Bronchial epithelial cell (primary cell): ENCODE results near the gene FKBP2. TPM values are rescaled to one million over a fixed set of nuclear protein-coding genes. Genes with fewer than 3 reads are reported as not detected.
A peak's percentile ranks its signal among the peaks of the same experiment; 100 is the strongest.
"Not testable (repeated sequence)": the region's sequence is repeated elsewhere in the genome, so short reads cannot be mapped to it uniquely, and the experiment has no call there.

Source experiments
- DNase-seq: peaks from one replicate; pipeline ENCODE4 v3.0.0-alpha.2; 2010; ENCODE audit warnings: low read depth
- FAIRE-seq: peaks from 2 replicates; lab custom pipeline; 2011; peaks lifted over from hg19 to GRCh38; lab: Jason Lieb, UNC
- H3K27me3 ChIP-seq: 2 replicates; pipeline ENCODE4 v1.5.1; 2011; ENCODE audit warnings: low read length; ENCODE audit not compliant: control insufficient read depth, insufficient read depth
- H3K36me3 ChIP-seq: 2 replicates; pipeline ENCODE4 v1.5.1; 2011; ENCODE audit warnings: low read length; ENCODE audit not compliant: control insufficient read depth, insufficient read depth
- H3K4me3 ChIP-seq: 2 replicates; pipeline ENCODE4 v1.5.1; 2011; ENCODE audit warnings: mild to moderate bottlenecking, low read depth, low read length, control low read depth
- total RNA-seq: library from RNA; depleted of rRNA; stranded (reverse); fragments of >200 nt; gene quantifications from 2 replicates; pipeline ENCODE4 v1.2.1, GENCODE V29; 2014
- TF ChIP-seq, protein P1 (sequence below): IDR thresholded peaks from 2 replicates; pipeline ENCODE4 v1.5.1; 2011; ENCODE audit warnings: mild to moderate bottlenecking, moderate library complexity, low read length, control low read depth, inconsistent platforms; ENCODE audit not compliant: insufficient read depth, severe bottlenecking

FKBP2 gene
- total RNA-seq, 1 donor from 2014 or later = 45.0 TPM

DNA sequence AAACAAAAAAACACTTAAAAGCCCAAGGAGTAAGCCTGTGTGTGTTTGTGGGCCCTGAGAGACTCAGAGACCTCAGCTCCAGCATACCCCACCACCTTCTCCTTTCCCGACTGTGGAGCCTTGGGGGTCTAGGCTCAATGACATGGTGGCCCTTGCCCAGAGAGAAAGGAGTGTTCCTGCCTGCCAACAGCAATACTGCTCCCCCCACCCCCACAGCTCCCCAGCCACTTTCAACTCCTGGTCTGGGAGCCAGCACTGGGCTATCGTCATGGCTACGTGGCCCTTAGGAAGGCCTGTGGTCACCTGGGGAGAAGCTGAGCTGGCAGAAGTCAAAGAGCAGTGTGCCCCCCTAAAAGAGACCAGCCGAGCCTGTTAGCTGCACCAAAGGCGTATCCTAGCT is 3.2 kb downstream of the FKBP2 start:
- H3K27me3 ChIP-seq = no peaks in the 10 kb centered on the region
- DNase-seq (no peak), FAIRE-seq (no peak)
- TF ChIP-seq, protein P1, sequence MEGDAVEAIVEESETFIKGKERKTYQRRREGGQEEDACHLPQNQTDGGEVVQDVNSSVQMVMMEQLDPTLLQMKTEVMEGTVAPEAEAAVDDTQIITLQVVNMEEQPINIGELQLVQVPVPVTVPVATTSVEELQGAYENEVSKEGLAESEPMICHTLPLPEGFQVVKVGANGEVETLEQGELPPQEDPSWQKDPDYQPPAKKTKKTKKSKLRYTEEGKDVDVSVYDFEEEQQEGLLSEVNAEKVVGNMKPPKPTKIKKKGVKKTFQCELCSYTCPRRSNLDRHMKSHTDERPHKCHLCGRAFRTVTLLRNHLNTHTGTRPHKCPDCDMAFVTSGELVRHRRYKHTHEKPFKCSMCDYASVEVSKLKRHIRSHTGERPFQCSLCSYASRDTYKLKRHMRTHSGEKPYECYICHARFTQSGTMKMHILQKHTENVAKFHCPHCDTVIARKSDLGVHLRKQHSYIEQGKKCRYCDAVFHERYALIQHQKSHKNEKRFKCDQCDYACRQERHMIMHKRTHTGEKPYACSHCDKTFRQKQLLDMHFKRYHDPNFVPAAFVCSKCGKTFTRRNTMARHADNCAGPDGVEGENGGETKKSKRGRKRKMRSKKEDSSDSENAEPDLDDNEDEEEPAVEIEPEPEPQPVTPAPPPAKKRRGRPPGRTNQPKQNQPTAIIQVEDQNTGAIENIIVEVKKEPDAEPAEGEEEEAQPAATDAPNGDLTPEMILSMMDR = no peak
- H3K36me3 ChIP-seq = peaks cover 11% of the 10 kb centered on the region
- no peak overlapping the region for H3K4me3 ChIP-seq

DNA sequence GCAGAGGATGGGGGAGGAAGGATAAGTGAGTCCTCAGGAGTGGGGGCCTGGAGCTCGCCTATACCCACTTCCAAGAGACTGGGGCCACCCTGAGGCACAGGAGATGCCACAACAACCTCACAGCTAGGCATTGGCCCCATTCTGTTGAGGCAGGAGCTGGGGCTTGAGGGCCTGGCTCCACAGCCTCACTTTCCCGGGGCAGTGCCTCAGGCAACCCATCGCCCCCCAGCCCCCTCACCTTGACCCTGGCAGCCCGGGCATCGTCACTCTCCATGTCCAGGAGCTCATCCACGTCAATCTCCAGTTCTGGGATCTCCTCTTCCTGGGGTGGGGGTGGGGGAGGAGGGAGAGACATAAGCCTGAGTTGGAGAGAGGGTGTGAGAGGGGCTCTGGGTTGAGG is 4.1 kb downstream of the FKBP2 start:
- TF ChIP-seq, protein P1 = no peak
- Histone ChIP-seq H3K27me3 (no peaks in the 10 kb centered on the region), H3K36me3 (peaks cover 11% of the 10 kb centered on the region), H3K4me3 (peak overlapping the region; percentile 99)
- no peak for DNase-seq
- FAIRE-seq = no peak

DNA sequence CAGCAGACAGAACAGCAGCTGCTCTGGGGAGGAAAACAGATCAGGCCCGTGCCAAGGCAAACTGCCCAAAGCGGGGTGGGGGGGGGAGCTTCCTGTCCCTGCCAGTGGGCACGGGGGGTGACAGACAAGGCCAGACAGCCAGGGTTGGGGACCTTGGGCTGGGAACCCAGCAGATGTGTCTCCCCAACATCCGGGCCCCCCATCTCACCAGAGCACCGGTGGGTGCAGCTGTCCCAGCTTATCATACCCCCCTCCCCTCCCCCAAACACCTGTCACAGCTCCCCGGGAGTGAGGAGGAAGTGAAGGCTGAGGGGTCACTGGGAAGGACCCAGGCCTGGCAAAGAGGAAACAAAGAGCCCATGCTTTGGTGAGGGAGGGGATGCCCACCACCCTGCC is 4.5 kb downstream of the FKBP2 start:
- Histone ChIP-seq H3K4me3 (peak overlapping the region; percentile 99), H3K36me3 (peaks cover 11% of the 10 kb centered on the region), H3K27me3 (no peaks in the 10 kb centered on the region)
- TF ChIP-seq, protein P1 = no peak
- DNase-seq (no peak), FAIRE-seq (no peak)

DNA sequence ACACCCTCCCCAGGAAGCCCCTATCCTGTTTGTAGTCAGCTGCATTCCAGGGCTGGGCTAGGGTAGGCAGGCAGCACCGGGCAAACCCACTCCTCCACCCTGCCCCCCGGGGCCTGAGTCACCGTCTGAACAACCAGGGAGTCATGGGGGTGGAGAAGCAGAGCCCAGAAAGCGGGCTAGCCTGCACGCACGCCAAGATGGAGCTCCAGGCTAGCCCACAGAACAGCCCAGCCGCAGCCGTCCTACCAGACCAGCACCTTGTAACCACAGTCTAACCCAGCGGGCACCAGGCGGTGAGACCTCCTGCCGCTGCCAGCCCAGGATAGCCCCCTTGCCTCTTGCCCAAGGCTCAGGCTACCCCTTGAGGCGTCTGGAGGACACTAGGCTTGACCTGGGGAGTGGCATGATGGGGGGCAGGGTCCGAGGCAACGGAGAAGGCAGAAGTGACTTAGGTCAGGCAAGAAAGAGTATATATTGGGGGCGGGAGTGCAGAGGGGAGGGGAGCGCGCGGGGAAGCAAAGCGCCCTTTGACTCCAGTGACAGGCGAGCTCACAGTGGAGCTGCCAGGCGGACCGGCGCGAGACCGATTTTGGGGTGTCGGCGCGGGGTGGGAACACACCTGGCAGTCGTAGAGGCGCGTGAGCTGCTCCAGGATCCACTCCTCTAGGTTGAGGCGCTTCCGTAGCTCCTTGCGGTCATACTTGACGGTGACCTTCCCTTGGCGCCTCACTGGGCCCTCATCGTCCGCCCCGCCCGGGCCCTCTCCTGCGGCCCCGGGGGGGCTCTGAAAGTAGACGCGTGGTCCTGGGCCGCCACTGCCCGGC is 5.1 kb downstream of the FKBP2 start:
- FAIRE-seq = no peak

DNA sequence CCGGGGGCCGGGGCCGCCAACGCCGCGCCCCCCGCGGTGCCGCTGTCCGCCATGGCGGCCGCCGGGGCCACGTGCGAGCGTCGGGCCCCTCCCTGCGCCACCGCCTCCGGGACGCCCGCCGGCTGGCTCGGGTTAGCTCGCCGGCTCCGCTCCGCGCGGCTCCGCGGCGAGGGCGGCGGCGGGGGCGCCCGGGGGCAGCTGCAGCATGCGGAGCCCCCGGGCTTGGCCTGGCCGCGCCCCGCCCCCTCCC is 5.7 kb downstream of the FKBP2 start:
- not testable (repeated sequence) for DNase-seq, FAIRE-seq, H3K27me3 ChIP-seq
- peak overlapping the region; percentile 99 for H3K4me3 ChIP-seq
- peaks cover 11% of the 10 kb centered on the region for H3K36me3 ChIP-seq

More for the DNA sequence above, 5.1 kb downstream of the FKBP2 start:
- H3K27me3 ChIP-seq = no peaks in the 10 kb centered on the region
- H3K4me3 ChIP-seq = peak overlapping the region; percentile 99
- H3K36me3 ChIP-seq = peaks cover 11% of the 10 kb centered on the region
- TF ChIP-seq, protein P1 = no peak
- peak; percentile 93 for DNase-seq

DNA sequence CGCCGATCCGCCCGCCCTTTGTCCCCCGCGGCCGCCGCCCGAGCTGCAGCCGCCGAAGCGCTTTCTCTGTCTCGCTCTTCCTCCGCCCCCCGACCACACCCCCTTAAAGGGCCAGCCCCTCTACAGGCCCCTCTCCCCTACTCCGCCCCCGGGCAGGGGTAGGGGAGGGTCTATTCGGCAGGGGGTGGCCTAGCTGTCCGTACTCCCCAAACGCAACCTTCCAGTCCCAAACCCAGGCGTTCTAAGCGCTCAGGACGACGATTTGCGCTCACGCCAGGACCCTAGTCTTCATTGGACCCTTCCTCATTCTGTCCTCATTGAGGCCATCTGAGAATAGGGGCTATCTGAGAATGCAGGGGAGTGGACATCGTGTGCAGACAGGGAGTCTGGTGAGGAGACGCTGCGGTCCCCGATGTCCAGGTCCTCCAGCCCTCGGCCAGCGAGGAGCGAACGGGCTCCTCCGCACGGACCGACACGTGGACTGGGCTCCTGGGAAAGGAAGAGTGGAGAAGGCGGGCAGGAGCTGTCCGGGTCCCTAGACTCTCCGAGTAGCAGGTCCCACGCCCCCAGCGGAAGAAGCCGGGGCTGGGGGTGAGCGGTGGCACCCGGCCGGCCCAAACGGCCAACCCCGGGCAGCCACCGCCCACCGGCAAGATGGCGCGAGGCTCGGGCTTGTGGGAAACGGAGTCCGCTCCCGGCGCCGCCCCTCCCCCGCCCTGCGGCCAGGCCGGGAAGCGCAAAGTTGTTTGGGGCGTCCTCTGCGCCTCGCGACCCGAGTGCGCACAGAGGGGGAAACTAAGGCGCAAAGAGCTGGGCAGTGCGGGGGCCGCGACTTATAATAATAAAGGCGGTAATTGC is 6.2 kb downstream of the FKBP2 start, which contains the start of gene PPP1R14B:
Gene PPP1R14B (minus strand): TSS at position 73 of the 858 bp plus-strand sequence. CDS start 270 bp downstream, outside the sequence.
- H3K36me3 ChIP-seq = peaks cover 11% of the 10 kb centered on the region

More for the DNA sequence above, 6.2 kb downstream of the FKBP2 start, which contains the start of gene PPP1R14B:
- peak within 1 kb of the TSS; percentile 99 for H3K4me3 ChIP-seq
- TF ChIP-seq, protein P1 = peak; percentile 21
- H3K27me3 ChIP-seq = no peaks in the 10 kb centered on the region
- peak; percentile 69 for DNase-seq
- no peak for FAIRE-seq
